ENCODE results near the gene CHCHD3. TPM values are rescaled to one million over a fixed set of nuclear protein-coding genes. Genes with fewer than 3 reads are reported as not detected.

The CHCHD3 gene
- total and polyA plus RNA-seq, 9 of the 15 experiments (the other 6 are each of a cell fraction or from before 2014, with no cell fraction given) = 66.2 to 279 (median 204) TPM

GRCh38 chr7:133081119-133081598, 731 bp downstream of the CHCHD3 start (continued):
- TF ChIP-seq E2F8 (IDR thresholded peaks at IDR 0.05; ENCODE audit: low read depth, partially characterized antibody) = no peak
- no peak for TF ChIP-seq TCF15 (CRISPR knock-in tag; IDR thresholded peaks at IDR 0.05)
- 0 out of 2 replicates have a peak, but pooled peaks have one; percentile 22 for TF ChIP-seq ZNF592 (IDR thresholded peaks at IDR 0.05)
- TF ChIP-seq PKNOX1 (IDR thresholded peaks at IDR 0.05) = peak; percentile 41
- TF ChIP-seq CSDE1 (IDR thresholded peaks at IDR 0.05) = no peak
- no peak for TF ChIP-seq TARDBP (IDR thresholded peaks at IDR 0.05)
- 0 out of 2 replicates have a peak, but pooled peaks have one; percentile 20 for TF ChIP-seq ZEB2 (IDR thresholded peaks at IDR 0.05)
- no peak for TF ChIP-seq ZFX (CRISPR knock-in tag; IDR thresholded peaks at IDR 0.05)
- peak; percentile 49 to 74 for TF ChIP-seq KDM1A (IDR thresholded peaks at IDR 0.05)
- TF ChIP-seq ZNF197 (CRISPR knock-in tag; IDR thresholded peaks at IDR 0.05; ENCODE audit: low read depth) = no peak
- peak; percentile 19; the same call in 1 of the 2 replicates for TF ChIP-seq EP300 (IDR thresholded peaks at IDR 0.05; ENCODE audit: low read length)
- TF ChIP-seq ESRRA (IDR thresholded peaks at IDR 0.05; ENCODE audit: borderline replicate concordance, low read depth) = no peak
- peak; percentile 52 for TF ChIP-seq VEZF1 (CRISPR knock-in tag; IDR thresholded peaks at IDR 0.05)
- TF ChIP-seq NFIC (IDR thresholded peaks at IDR 0.05) = peak; percentile 74
- no peak for TF ChIP-seq PYGO2 (tag; IDR thresholded peaks at IDR 0.05)
- TF ChIP-seq NCOA2 (IDR thresholded peaks at IDR 0.05; ENCODE audit: partially characterized antibody in 2 of 2) = no peak
- TF ChIP-seq ZNF143 (CRISPR knock-in tag; IDR thresholded peaks at IDR 0.05) = no peak
- no peak for TF ChIP-seq SAFB (IDR thresholded peaks at IDR 0.05; ENCODE audit: borderline replicate concordance, low read depth, low read length)
- TF ChIP-seq TEAD2 (tag; IDR thresholded peaks at IDR 0.05) = 0 out of 2 replicates have a peak, but pooled peaks have one; percentile 34
- no peak for TF ChIP-seq KLF13 (tag; IDR thresholded peaks at IDR 0.05; ENCODE audit: borderline replicate concordance, low read depth)

Measured in K562 (cell line).